Lower lobe of right lung (tissue), 2 donors: ENCODE measurements around the gene OPRL1. TPM values are rescaled to one million over a fixed set of nuclear protein-coding genes. Genes with fewer than 3 reads are reported as not detected.

Experiments used
- ATAC-seq, 2 donors: fragments of 200-7000 bp; cut with Tn5 transposase; one replicate each; pipeline ENCODE4 v1.9.1; 2020 to 2022; ENCODE audit warnings: mild to moderate bottlenecking in 2 of 2, moderate library complexity in 2 of 2
- DNase-seq: peaks from one replicate; pipeline ENCODE4 v3.0.0-alpha.2; 2020
- H3K27ac ChIP-seq: fragments of 200-600 bp; one replicate; pipeline ENCODE4 v1.8.0; 2022
- H3K27me3 ChIP-seq: fragments of 200-600 bp; one replicate; pipeline ENCODE4 v1.8.0; 2022; ENCODE audit warnings: low read depth
- H3K36me3 ChIP-seq: fragments of 200-600 bp; one replicate; pipeline ENCODE4 v1.8.0; 2022; ENCODE audit warnings: mild to moderate bottlenecking
- H3K4me1 ChIP-seq: fragments of 200-600 bp; one replicate; pipeline ENCODE4 v1.8.0; 2022
- H3K4me3 ChIP-seq: fragments of 200-600 bp; one replicate; pipeline ENCODE4 v1.8.0; 2022; ENCODE audit warnings: mild to moderate bottlenecking
- H3K9me3 ChIP-seq: fragments of 200-600 bp; one replicate; pipeline ENCODE4 v1.8.0; 2022
- CTCF ChIP-seq: fragments of 200-600 bp; IDR thresholded peaks from one replicate; pipeline ENCODE4 v1.8.0; 2022; ENCODE audit warnings: antibody characterized with exemption, mild to moderate bottlenecking
- intact Hi-C: fragments of 100-400 bp; cut with DNase I; formaldehyde crosslinking; loops from one replicate; pipeline ENCODE4 v1.11.0; 2022
- total RNA-seq: library from RNA; stranded (reverse); fragmentation: NEBNext Ultra II Directional; extraction: Animal tissue kit (Norgen Biotek cat#: 25700); gene quantifications from one replicate; pipeline ENCODE4 v1.2.1, GENCODE V29; 2021
- donor health status: DM: no; HTN: yes; CAD: no; lungs with severe emphysema.

The OPRL1 gene
- total RNA-seq, 1 donor from 2014 or later, result 2.6 TPM

- peak overlapping the region; percentile 48 for H3K4me3 ChIP-seq
- peaks cover 25% of the 10 kb centered on the region for H3K4me1 ChIP-seq
Measured at GRCh38 chr20:64050261-64051032, 29.4 kb upstream of the OPRL1 start.

GRCh38 chr20:64051033-64051452 lies 28.8 kb upstream of the OPRL1 start:
- ATAC-seq (no peak), DNase-seq (no peak)
- H3K36me3 ChIP-seq, result no peaks in the 10 kb centered on the region
- intact Hi-C loops, result no loop called here
- peaks cover 31% of the 10 kb centered on the region for H3K4me1 ChIP-seq
- H3K27me3 ChIP-seq, result peaks cover 71% of the 10 kb centered on the region
- no peak for TF ChIP-seq CTCF
- H3K9me3 ChIP-seq, result no peaks in the 10 kb centered on the region
- H3K27ac ChIP-seq, result peak overlapping the region; percentile 84
- H3K4me3 ChIP-seq, result peak overlapping the region; percentile 48

More at GRCh38 chr20:64050261-64051032, 29.4 kb upstream of the OPRL1 start:
- Histone ChIP-seq H3K27me3 (peaks cover 73% of the 10 kb centered on the region), H3K36me3 (no peaks in the 10 kb centered on the region), H3K9me3 (no peaks in the 10 kb centered on the region), H3K27ac (peak overlapping the region; percentile 84)
- intact Hi-C loops, result no loop called here
- no peak for TF ChIP-seq CTCF
- ATAC-seq, result peak; percentile 1 to 2
- no peak for DNase-seq

- Histone ChIP-seq H3K9me3 (no peaks in the 10 kb centered on the region), H3K4me1 (peaks cover 36% of the 10 kb centered on the region), H3K36me3 (no peaks in the 10 kb centered on the region), H3K4me3 (peak overlapping the region; percentile 48), H3K27me3 (peaks cover 73% of the 10 kb centered on the region), H3K27ac (peak overlapping the region; percentile 84)
- no peak for TF ChIP-seq CTCF
- ATAC-seq (peak; percentile 31 to 43), DNase-seq (peak; percentile 73)
- intact Hi-C loops, result no loop called here
Measured at GRCh38 chr20:64051561-64052325, 28.1 kb upstream of the OPRL1 start.

GRCh38 chr20:64052326-64052722 lies 27.6 kb upstream of the OPRL1 start:
- no peak for DNase-seq
- H3K9me3 ChIP-seq, result no peaks in the 10 kb centered on the region
- no peak overlapping the region for H3K4me3 ChIP-seq
- H3K27me3 ChIP-seq, result peaks cover 74% of the 10 kb centered on the region
- H3K36me3 ChIP-seq, result no peaks in the 10 kb centered on the region
- peaks cover 38% of the 10 kb centered on the region for H3K4me1 ChIP-seq
- no peak for TF ChIP-seq CTCF
- intact Hi-C loops, result no loop called here
- ATAC-seq, result no peak
- peak overlapping the region; percentile 84 for H3K27ac ChIP-seq

- Histone ChIP-seq H3K9me3 (no peaks in the 10 kb centered on the region), H3K4me3 (peak overlapping the region; percentile 19), H3K4me1 (peaks cover 47% of the 10 kb centered on the region), H3K27ac (peak overlapping the region; percentile 84), H3K27me3 (peaks cover 68% of the 10 kb centered on the region), H3K36me3 (no peaks in the 10 kb centered on the region)
- intact Hi-C loops, result no loop called here
- no peak for ATAC-seq
- DNase-seq, result no peak
- no peak for TF ChIP-seq CTCF
Measured at GRCh38 chr20:64052987-64053840, 26.7 kb upstream of the OPRL1 start.
